Testis (tissue), 2 donors: ENCODE measurements around the gene AMPD3.

Experiments used
- CTCF ChIP-seq, 3 experiments: fragments of 450-650 bp in 2 of 3; fragments of 200-600 bp in 1 of 3; sonication (generic) in 1 of 3; IDR thresholded peaks; one replicate each; pipeline ENCODE4 v1.5.1; 2016 to 2019; ENCODE audit warnings: antibody characterized with exemption in 3 of 3, mild to moderate bottlenecking in 2 of 3, moderate library complexity in 1 of 3
- POLR2A ChIP-seq: fragments of 450-650 bp; IDR thresholded peaks from one replicate; pipeline ENCODE4 v1.6.1; 2017; ENCODE audit warnings: antibody characterized with exemption, mild to moderate bottlenecking, moderate library complexity

GRCh38 chr11:10493041-10493663 lies 38.1 kb downstream of the AMPD3 start:
- TF ChIP-seq POLR2A (no peak), CTCF (IDR thresholded peaks at IDR 0.05) (no peak)
